Measurements from ENCODE around the gene ICAM4.
A peak's percentile ranks its signal among the peaks of the same experiment; 100 is the strongest.

GRCh38 chr19:10291554-10292205 lies 4.9 kb downstream of the ICAM4 start:
- TF ChIP-seq CTCF (IDR thresholded peaks at IDR 0.05) (no peak), EZH2 (IDR thresholded peaks at IDR 0.05) (peak; percentile 95)

Measured in neural progenitor cell (in vitro differentiated cells).